Right forelimb (tissue), 1 donor: Measurements from ENCODE around the gene C1orf35.
A peak's percentile ranks its signal among the peaks of the same experiment; 100 is the strongest.
"Not testable (repeated sequence)": the region's sequence is repeated elsewhere in the genome, so short reads cannot be mapped to it uniquely, and the experiment has no call there.

ENCODE experiments used
- DNase-seq: peaks from one replicate; pipeline ENCODE4 v3.0.0-alpha.2; 2018

C1orf35 gene

GRCh38 chr1:228142155-228142691 lies 39.1 kb upstream of the C1orf35 start:
- DNase-seq = peak; percentile 52

- DNase-seq = no peak
These were observed 38.3 kb upstream of the C1orf35 start for GRCh38 chr1:228141226-228142044.

- DNase-seq = no peak
These were observed 37.6 kb upstream of the C1orf35 start for GRCh38 chr1:228140724-228141225.

GRCh38 chr1:228139931-228140723 lies 37.0 kb upstream of the C1orf35 start, which contains the start of gene GUK1:
Gene GUK1 (plus strand): TSS chr1:228140279. CDS start chr1:228140303, 24 bp downstream.
- peak; percentile 99 for DNase-seq

GRCh38 chr1:228139406-228139930 lies 36.3 kb upstream of the C1orf35 start:
- no peak for DNase-seq

GRCh38 chr1:228136901-228137300 lies 33.8 kb upstream of the C1orf35 start:
- no peak for DNase-seq

- DNase-seq = no peak
These were observed 31.5 kb upstream of the C1orf35 start for GRCh38 chr1:228134591-228134990.

GRCh38 chr1:228131766-228132165 lies 28.6 kb upstream of the C1orf35 start:
- DNase-seq = no peak

GRCh38 chr1:228125185-228125584 lies 22.1 kb upstream of the C1orf35 start:
- DNase-seq = no peak

GRCh38 chr1:228123505-228123904 lies 20.4 kb upstream of the C1orf35 start:
- DNase-seq = no peak

GRCh38 chr1:228122921-228123441 lies 19.9 kb upstream of the C1orf35 start:
- no peak for DNase-seq

GRCh38 chr1:228120857-228121489 lies 17.8 kb upstream of the C1orf35 start:
- DNase-seq = no peak

GRCh38 chr1:228120351-228120750 lies 17.2 kb upstream of the C1orf35 start:
- DNase-seq = no peak

GRCh38 chr1:228118040-228118439 lies 14.9 kb upstream of the C1orf35 start:
- no peak for DNase-seq

GRCh38 chr1:228117335-228117734 lies 14.2 kb upstream of the C1orf35 start:
- no peak for DNase-seq

GRCh38 chr1:228114827-228115226 lies 11.7 kb upstream of the C1orf35 start:
- DNase-seq = no peak

GRCh38 chr1:228112617-228113016 lies 9.5 kb upstream of the C1orf35 start:
- DNase-seq = no peak

GRCh38 chr1:228112167-228112566 lies 9.0 kb upstream of the C1orf35 start:
- DNase-seq = no peak

GRCh38 chr1:228111315-228111714 lies 8.2 kb upstream of the C1orf35 start:
- DNase-seq = not testable (repeated sequence)

GRCh38 chr1:228110556-228110955 lies 7.4 kb upstream of the C1orf35 start:
- DNase-seq = no peak

GRCh38 chr1:228109962-228110488 lies 6.9 kb upstream of the C1orf35 start:
- DNase-seq = no peak
